SK-N-SH (cell line): Measurements from ENCODE around the gene FUT2. TPM values are rescaled to one million over a fixed set of nuclear protein-coding genes. Genes with fewer than 3 reads are reported as not detected.
A peak's percentile ranks its signal among the peaks of the same experiment; 100 is the strongest.

ENCODE experiments used
- CTCF ChIA-PET: fragments of 300-600, 350-600 bp; formaldehyde crosslinking; extraction: SDS; loops from one replicate; lab custom pipeline; 2021; lab: Yijun Ruan, JAX
- POLR2A ChIA-PET: fragments of 350-600 bp; sonication (Branson Sonifier 250); formaldehyde crosslinking; extraction: SDS; loops from one replicate; lab custom pipeline; 2020; ENCODE audit warnings: antibody characterized with exemption, inconsistent platforms; lab: Yijun Ruan, JAX
- DNase-seq: peaks from one replicate; pipeline ENCODE4 v3.0.0; 2012
- H2AFZ ChIP-seq: fragments of 200-600 bp; sonication (generic); 2 replicates; pipeline ENCODE4 v1.8.1; 2016; ENCODE audit warnings: antibody characterized with exemption, mild to moderate bottlenecking, low read depth
- H3F3A ChIP-seq: fragments of 200-600 bp; sonication (generic); replicated peaks from 2 replicates; pipeline ENCODE3; 2016; ENCODE audit warnings: antibody characterized with exemption, mild to moderate bottlenecking; ENCODE audit not compliant: insufficient read depth
- H3K27ac ChIP-seq, 2 experiments: fragments of 200-500 bp in 1 of 2; fragments of 200-600 bp in 1 of 2; sonication (Bioruptor generic) in 1 of 2; sonication (generic), shearing (Covaris generic) in 1 of 2; 2 replicates each; pipeline versions ENCODE4 v1.5.1 to v1.6.1; 2014 to 2016; ENCODE audit warnings: low read depth in 2 of 2, inconsistent platforms in 1 of 2, low read length in 1 of 2, mild to moderate bottlenecking in 1 of 2, mixed read lengths in 1 of 2
- H3K27me3 ChIP-seq: fragments of 200-600 bp; sonication (generic), shearing (Covaris generic); 2 replicates; pipeline ENCODE4 v1.6.1; 2016; ENCODE audit warnings: mixed run types; ENCODE audit not compliant: insufficient read depth
- H3K36me3 ChIP-seq, 2 experiments: fragments of 200-500 bp in 1 of 2; fragments of 200-600 bp in 1 of 2; sonication (Bioruptor generic) in 1 of 2; sonication (generic) in 1 of 2; replicated peaks in 1 of 2; 2 replicates each; pipeline versions ENCODE3 to v1.5.1; 2014 to 2016; ENCODE audit warnings: low read length in 1 of 2, mild to moderate bottlenecking in 1 of 2; ENCODE audit not compliant: insufficient read depth in 2 of 2, control insufficient read depth in 1 of 2
- H3K4me1 ChIP-seq, 2 experiments: fragments of 200-500 bp in 1 of 2; fragments of 200-600 bp in 1 of 2; sonication (Bioruptor generic) in 1 of 2; sonication (generic), shearing (Covaris generic) in 1 of 2; 2 replicates each; pipeline versions ENCODE4 v1.5.1 to v1.6.1; 2014 to 2016; ENCODE audit warnings: low read depth in 1 of 2, low read length in 1 of 2, mixed run types in 1 of 2; ENCODE audit not compliant: insufficient read depth in 2 of 2, control insufficient read depth in 1 of 2
- H3K4me2 ChIP-seq: fragments of 200-600 bp; sonication (generic), shearing (Covaris generic); 2 replicates; pipeline ENCODE4 v1.6.1; 2017; ENCODE audit warnings: mixed run types
- H3K4me3 ChIP-seq, 2 experiments: fragments of 200-500 bp in 1 of 2; fragments of 200-600 bp in 1 of 2; sonication (Bioruptor generic) in 1 of 2; sonication (generic), shearing (Covaris generic) in 1 of 2; 2 replicates each; pipeline versions ENCODE4 v1.5.1 to v1.8.1; 2014 to 2016; ENCODE audit warnings: low read depth in 2 of 2, inconsistent platforms in 1 of 2, low read length in 1 of 2, mild to moderate bottlenecking in 1 of 2, mixed read lengths in 1 of 2, moderate library complexity in 1 of 2
- H3K79me2 ChIP-seq: fragments of 200-600 bp; sonication (generic); 2 replicates; pipeline ENCODE4 v1.8.1; 2017; ENCODE audit warnings: mild to moderate bottlenecking; ENCODE audit not compliant: insufficient read depth
- H3K9ac ChIP-seq: fragments of 200-600 bp; sonication (generic); 2 replicates; pipeline ENCODE4 v1.6.1; 2017; ENCODE audit warnings: mixed run types
- H3K9me2 ChIP-seq: fragments of 200-600 bp; sonication (generic); 2 replicates; pipeline ENCODE4 v1.6.1; 2017; ENCODE audit warnings: mixed run types
- H3K9me3 ChIP-seq: fragments of 200-600 bp; sonication (generic); 2 replicates; pipeline ENCODE4 v1.6.1; 2017; ENCODE audit warnings: mixed run types, mild to moderate bottlenecking, moderate library complexity
- H4K20me1 ChIP-seq: fragments of 200-600 bp; sonication (generic); 2 replicates; pipeline ENCODE4 v1.6.1; 2017; ENCODE audit warnings: mild to moderate bottlenecking, mixed run types; ENCODE audit not compliant: insufficient read depth
- CTCF ChIP-seq: fragments of 200-600 bp; sonication (generic); IDR thresholded peaks from 2 replicates; pipeline ENCODE4 v1.6.1; 2017; ENCODE audit warnings: antibody characterized with exemption, mild to moderate bottlenecking, moderate library complexity
- ELF1 ChIP-seq: IDR thresholded peaks from 2 replicates; pipeline ENCODE4 v1.4.0; 2012
- FOSL2 ChIP-seq: IDR thresholded peaks from 2 replicates; pipeline ENCODE4 v1.4.0; 2012; ENCODE audit warnings: low read depth, mild to moderate bottlenecking, moderate library complexity, borderline replicate concordance
- FOXJ3 ChIP-seq: sonication (generic); formaldehyde crosslinking; IDR thresholded peaks from 2 replicates; pipeline ENCODE4 v1.5.1; 2020; ENCODE audit warnings: mild to moderate bottlenecking, missing genetic modification reagents
- GABPA ChIP-seq: IDR thresholded peaks from 2 replicates; pipeline ENCODE4 v1.4.0; 2012; ENCODE audit warnings: low read depth, mild to moderate bottlenecking
- IRF3 ChIP-seq: fragments of 150-350 bp; IDR thresholded peaks from 2 replicates; pipeline ENCODE4 v1.6.1; 2016; ENCODE audit warnings: mild to moderate bottlenecking, low read depth, low read length
- JUND ChIP-seq: IDR thresholded peaks from 2 replicates; pipeline ENCODE4 v1.4.0; 2012
- MAX ChIP-seq: IDR thresholded peaks from 2 replicates; pipeline ENCODE4 v1.4.0; 2012; ENCODE audit warnings: low read depth
- NRF1 ChIP-seq: IDR thresholded peaks from 2 replicates; pipeline ENCODE4 v1.6.1; 2012; ENCODE audit warnings: low read depth, mild to moderate bottlenecking, low read length
- PBX3 ChIP-seq: IDR thresholded peaks from 2 replicates; pipeline ENCODE4; 2012
- POLR2AphosphoS5 ChIP-seq: IDR thresholded peaks from 2 replicates; pipeline ENCODE4 v1.6.1; 2012; ENCODE audit warnings: low read depth, low read length
- RAD21 ChIP-seq: IDR thresholded peaks from 2 replicates; pipeline ENCODE4 v1.6.1; 2012; ENCODE audit warnings: mild to moderate bottlenecking, low read length
- RCOR1 ChIP-seq: fragments of 150-350 bp; IDR thresholded peaks from 2 replicates; pipeline ENCODE4 v1.6.1; 2017; ENCODE audit warnings: antibody characterized with exemption, low read length
- REST ChIP-seq: IDR thresholded peaks from 2 replicates; pipeline ENCODE4 v1.6.1; 2012; ENCODE audit warnings: mild to moderate bottlenecking, low read depth, low read length, moderate library complexity
- RFX5 ChIP-seq: IDR thresholded peaks from 2 replicates; pipeline ENCODE4 v1.6.1; 2012; ENCODE audit warnings: mild to moderate bottlenecking, improper control_type of control experiment, low read length
- RXRA ChIP-seq: IDR thresholded peaks from 2 replicates; pipeline ENCODE4 v1.4.0; 2012; ENCODE audit warnings: low read depth, mild to moderate bottlenecking, borderline replicate concordance
- SMC3 ChIP-seq: IDR thresholded peaks from 2 replicates; pipeline ENCODE4 v1.6.1; 2012; ENCODE audit warnings: low read depth, low read length, improper control_type of control experiment
- TCF12 ChIP-seq: IDR thresholded peaks from 2 replicates; pipeline ENCODE4 v1.4.0; 2012
- TEAD4 ChIP-seq: IDR thresholded peaks from 2 replicates; pipeline ENCODE4 v1.4.0; 2012; ENCODE audit warnings: mild to moderate bottlenecking, borderline replicate concordance; ENCODE audit not compliant: insufficient read depth
- USF1 ChIP-seq: IDR thresholded peaks from 2 replicates; pipeline ENCODE4 v1.4.0; 2012; ENCODE audit warnings: low read depth, borderline replicate concordance
- YY1 ChIP-seq: IDR thresholded peaks from 2 replicates; pipeline ENCODE4 v1.4.0; 2012; ENCODE audit warnings: low read depth, mild to moderate bottlenecking
- ZBTB33 ChIP-seq: IDR thresholded peaks from 2 replicates; pipeline ENCODE4 v1.4.0; 2012; ENCODE audit warnings: low read depth, borderline replicate concordance
- WGBS: methylation state at CpG from one replicate; pipeline ENCODE4 v1.1.6; 2017; ENCODE audit warnings: low lambda C conversion rate; 5-methylcytosine and 5-hydroxymethylcytosine counted together
- polyA plus RNA-seq, 3 experiments: library from polyadenylated mRNA; depleted of rRNA; stranded (reverse); fragments of >200 nt; gene quantifications; 2 replicates each; pipeline ENCODE4 v1.2.3, GENCODE V29; 2012

The FUT2 gene
- polyA plus RNA-seq, 1 of the 3 experiments (the other 2 are of a cell fraction) = not detected

GRCh38 chr19:48716562-48717291, 21.0 kb downstream of the FUT2 start:
- Histone ChIP-seq H4K20me1 (no peaks in the 10 kb centered on the region), H3K79me2 (peaks cover 17% of the 10 kb centered on the region), H3K27me3 (no peaks in the 10 kb centered on the region), H3F3A (peaks cover 4% of the 10 kb centered on the region), H3K27ac (peak overlapping the region; percentile 28 to 90), H3K4me2 (peak overlapping the region; percentile 71), H2AFZ (peak overlapping the region; percentile 81; the same call in 1 of the 2 replicates), H3K9me3 (no peaks in the 10 kb centered on the region), H3K9me2 (no peaks in the 10 kb centered on the region), H3K9ac (peak overlapping the region; percentile 49; the same call in 1 of the 2 replicates), H3K4me3 (peak overlapping the region; percentile 26 to 29), H3K36me3 (no peaks in the 10 kb centered on the region), H3K4me1 (peaks cover 8 to 37% of the 10 kb centered on the region in 2 experiments; a peak in 2 of 4 replicates)
- DNase-seq = peak; percentile 88
- ChIA-PET CTCF (interaction anchor here (0.6 to 1.7 kb wide), 5 partner anchors 22 to 74 kb away, joined by 3 to 9 read pairs (median 4); partner anchors contain the start of gene CA11), POLR2A (interaction anchor here (0.6 to 2.4 kb wide), 4 partner anchors 19 to 30 kb away, joined by 3 to 11 read pairs (median 3); partner anchors contain the start of gene IZUMO1)
- WGBS = 19% methylated on average over 19 of the region's 24 CpGs
- no peak for TF ChIP-seq TCF12
- no peak for TF ChIP-seq TEAD4
- no peak; the same call in 1 of the 2 replicates for TF ChIP-seq SMC3
- no peak for TF ChIP-seq GABPA
- TF ChIP-seq CTCF = no peak
- no peak for TF ChIP-seq RFX5
- no peak for TF ChIP-seq RXRA
- TF ChIP-seq NRF1 = peak; percentile 10; the same call in 1 of the 2 replicates
- no peak for TF ChIP-seq FOSL2
- no peak for TF ChIP-seq FOXJ3
- TF ChIP-seq YY1 = 0 out of 2 replicates have a peak, but pooled peaks have one; percentile 56
- no peak; the same call in 1 of the 2 replicates for TF ChIP-seq MAX
- TF ChIP-seq RAD21 = 0 out of 2 replicates have a peak, but pooled peaks have one; percentile 17
- no peak for TF ChIP-seq REST
- TF ChIP-seq POLR2AphosphoS5 = peak; percentile 54; the same call in 1 of the 2 replicates
- no peak for TF ChIP-seq ZBTB33
- TF ChIP-seq ELF1 = no peak
- no peak for TF ChIP-seq RCOR1
- TF ChIP-seq JUND = no peak
- no peak for TF ChIP-seq USF1
- no peak for TF ChIP-seq IRF3
- TF ChIP-seq PBX3 = no peak
